Right lobe of liver (tissue), 4 donors: ENCODE results near the gene KAZN.

Experiments
- POLR2A ChIP-seq: fragments of 450-650 bp; IDR thresholded peaks from one replicate; pipeline ENCODE4 v1.6.1; 2017; ENCODE audit warnings: antibody characterized with exemption, mild to moderate bottlenecking
- TF ChIP-seq, protein P1 (sequence below), 4 donors: fragments of 200-600 bp in 3 of 4; fragments of 450-650 bp in 1 of 4; IDR thresholded peaks; one replicate each; pipeline versions ENCODE4 v1.5.1 to v1.8.0; 2016 to 2022; ENCODE audit warnings: antibody characterized with exemption in 4 of 4, mild to moderate bottlenecking in 2 of 4
- donor health status: DM: no; HTN: no; CAD: no.
- donor health status: DM: no; HTN: no; CAD: no.
- donor health status: DM: no; HTN: yes; CAD: no.

DNA sequence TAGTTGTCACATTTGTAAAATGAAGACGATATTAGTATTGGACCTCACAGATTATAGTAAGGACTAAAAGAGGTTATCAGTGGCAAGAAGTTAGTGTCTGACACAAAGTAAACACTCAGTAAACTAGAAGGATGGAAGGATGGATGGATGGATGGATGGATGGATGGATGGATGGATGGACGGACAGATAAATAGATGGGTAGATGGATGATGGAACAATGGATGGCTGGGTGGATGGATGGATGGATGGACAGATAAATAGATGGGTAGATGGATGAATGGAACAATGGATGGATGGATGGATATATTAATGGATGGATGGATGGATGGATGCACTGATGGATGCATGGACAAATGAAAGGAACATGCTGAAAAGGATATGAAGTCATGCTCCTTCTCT lies 22.3 kb upstream of the KAZN start:
- TF ChIP-seq, protein P1, sequence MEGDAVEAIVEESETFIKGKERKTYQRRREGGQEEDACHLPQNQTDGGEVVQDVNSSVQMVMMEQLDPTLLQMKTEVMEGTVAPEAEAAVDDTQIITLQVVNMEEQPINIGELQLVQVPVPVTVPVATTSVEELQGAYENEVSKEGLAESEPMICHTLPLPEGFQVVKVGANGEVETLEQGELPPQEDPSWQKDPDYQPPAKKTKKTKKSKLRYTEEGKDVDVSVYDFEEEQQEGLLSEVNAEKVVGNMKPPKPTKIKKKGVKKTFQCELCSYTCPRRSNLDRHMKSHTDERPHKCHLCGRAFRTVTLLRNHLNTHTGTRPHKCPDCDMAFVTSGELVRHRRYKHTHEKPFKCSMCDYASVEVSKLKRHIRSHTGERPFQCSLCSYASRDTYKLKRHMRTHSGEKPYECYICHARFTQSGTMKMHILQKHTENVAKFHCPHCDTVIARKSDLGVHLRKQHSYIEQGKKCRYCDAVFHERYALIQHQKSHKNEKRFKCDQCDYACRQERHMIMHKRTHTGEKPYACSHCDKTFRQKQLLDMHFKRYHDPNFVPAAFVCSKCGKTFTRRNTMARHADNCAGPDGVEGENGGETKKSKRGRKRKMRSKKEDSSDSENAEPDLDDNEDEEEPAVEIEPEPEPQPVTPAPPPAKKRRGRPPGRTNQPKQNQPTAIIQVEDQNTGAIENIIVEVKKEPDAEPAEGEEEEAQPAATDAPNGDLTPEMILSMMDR (IDR thresholded peaks at IDR 0.05) = no peak
- TF ChIP-seq POLR2A = no peak
